Esophagus squamous epithelium (tissue), 4 donors: ENCODE data around the gene PITHD1.

Experiments used
- CTCF ChIP-seq, 6 experiments: fragments of 450-650 bp in 4 of 6; fragments of 200-600 bp in 2 of 6; sonication (generic) in 2 of 6; IDR thresholded peaks; one replicate each; pipeline ENCODE4 v1.5.1; 2016 to 2019; ENCODE audit warnings: antibody characterized with exemption in 6 of 6, mild to moderate bottlenecking in 4 of 6, moderate library complexity in 4 of 6
- POLR2A ChIP-seq, 4 donors: fragments of 450-650 bp; IDR thresholded peaks; one replicate each; pipeline ENCODE4 v1.6.1; 2017; ENCODE audit warnings: antibody characterized with exemption in 4 of 4, mild to moderate bottlenecking in 4 of 4, moderate library complexity in 3 of 4

DNA sequence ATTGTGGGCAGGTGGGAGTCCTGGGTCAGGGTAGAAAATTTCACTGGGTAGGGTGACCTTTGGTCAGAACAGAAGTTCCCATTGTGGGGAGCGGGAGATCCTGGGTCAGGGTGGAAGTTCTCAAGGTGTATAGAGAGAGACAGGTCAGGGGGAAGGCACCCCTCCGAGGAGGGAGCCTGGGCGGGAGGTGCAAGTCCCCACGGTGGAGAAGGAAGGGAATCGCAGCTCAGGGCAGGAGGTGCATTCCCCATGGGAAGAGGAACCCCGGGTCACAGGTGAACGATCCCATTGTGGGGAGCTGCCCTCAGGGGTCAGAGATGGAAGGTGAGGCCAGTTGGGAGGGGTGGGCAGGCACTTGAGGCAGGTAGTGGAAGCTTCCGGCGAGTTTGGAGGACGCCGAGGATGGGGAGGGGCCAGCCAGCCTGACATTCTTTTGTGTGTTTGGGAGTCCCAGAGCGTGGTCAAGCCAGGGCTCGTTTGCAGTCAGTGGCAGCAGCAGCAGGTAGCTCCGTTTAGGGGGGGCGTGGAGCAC is 13.4 kb downstream of the PITHD1 start:
- peak in 1 of 6 experiments; percentile 18 for TF ChIP-seq CTCF (IDR thresholded peaks at IDR 0.05)
- TF ChIP-seq POLR2A (IDR thresholded peaks at IDR 0.05) = no peak
